ENCODE measurements around the gene SH3TC2.

SH3TC2 gene

GRCh38 chr5:148991566-148991965 lies 71.3 kb downstream of the SH3TC2 start:
- ChIA-PET CTCF (interaction anchor here (0.8 to 24.0 kb wide), 7 partner anchors 8 to 255 kb away, joined by 3 to 276 read pairs (median 3); no protein-coding TSS in a partner anchor), POLR2A (no interaction called here)
- TF ChIP-seq CTCF (IDR thresholded peaks at IDR 0.05; ENCODE audit: control extremely low read depth, extremely low read depth, low read depth, missing control alignments): no peak
- no peak for DNase-seq (ENCODE audit: extremely low spot score)

- TF ChIP-seq CTCF (IDR thresholded peaks at IDR 0.05; ENCODE audit: control extremely low read depth, extremely low read depth, low read depth, missing control alignments): no peak
- ChIA-PET CTCF (interaction anchor here (0.8 to 24.0 kb wide), 7 partner anchors 9 to 254 kb away, joined by 3 to 276 read pairs (median 4); no protein-coding TSS in a partner anchor), POLR2A (no interaction called here)
- DNase-seq (ENCODE audit: extremely low spot score): no peak
These were observed 72.0 kb downstream of the SH3TC2 start for GRCh38 chr5:148990817-148991216.

- POLR2A ChIA-PET: no interaction called here
- no peak for TF ChIP-seq CTCF (IDR thresholded peaks at IDR 0.05; ENCODE audit: control extremely low read depth, extremely low read depth, low read depth, missing control alignments)
- CTCF ChIA-PET: interaction anchor here (1.2 to 24.0 kb wide), 3 partner anchors 9 to 253 kb away, joined by 4 to 276 read pairs (median 5); no protein-coding TSS in a partner anchor
- no peak for DNase-seq (ENCODE audit: extremely low spot score)
These were observed 73.3 kb downstream of the SH3TC2 start for GRCh38 chr5:148989567-148989966.

- ChIA-PET POLR2A (no interaction called here), CTCF (interaction anchor here (0.7 to 24.0 kb wide), 3 partner anchors 8 to 251 kb away, joined by 3 to 276 read pairs (median 7); no protein-coding TSS in a partner anchor)
- no peak for DNase-seq (ENCODE audit: extremely low spot score)
- no peak for TF ChIP-seq CTCF (IDR thresholded peaks at IDR 0.05; ENCODE audit: control extremely low read depth, extremely low read depth, low read depth, missing control alignments)
These were observed 74.5 kb downstream of the SH3TC2 start for GRCh38 chr5:148988328-148988727.

- no peak for DNase-seq (ENCODE audit: extremely low spot score)
- no peak for TF ChIP-seq CTCF (IDR thresholded peaks at IDR 0.05; ENCODE audit: control extremely low read depth, extremely low read depth, low read depth, missing control alignments)
- POLR2A ChIA-PET: no interaction called here
- CTCF ChIA-PET: interaction anchor here (1.7 to 24.0 kb wide), 2 partner anchors 10 to 250 kb away, joined by 7 to 276 read pairs; no protein-coding TSS in a partner anchor
These were observed 76.2 kb downstream of the SH3TC2 start for GRCh38 chr5:148986636-148987035.

- no peak for TF ChIP-seq CTCF (IDR thresholded peaks at IDR 0.05; ENCODE audit: control extremely low read depth, extremely low read depth, low read depth, missing control alignments)
- ChIA-PET CTCF (interaction anchor here (1.2 to 1.9 kb wide), 4 partner anchors 12 to 51 kb away, joined by 3 to 8 read pairs (median 4); no protein-coding TSS in a partner anchor), POLR2A (no interaction called here)
- no peak for DNase-seq (ENCODE audit: extremely low spot score)
These were observed 78.5 kb downstream of the SH3TC2 start for GRCh38 chr5:148984345-148984744.

All from GM10248 (cell line).